GM19452 (cell line): ENCODE results near the gene SPRR3.

Experiments
- ATAC-seq: cut with Tn5 transposase; IDR thresholded peaks from one replicate; pipeline ENCODE4 v1.9.1; 2021; ENCODE audit not compliant: unreplicated experiment

SPRR3 gene

DNA sequence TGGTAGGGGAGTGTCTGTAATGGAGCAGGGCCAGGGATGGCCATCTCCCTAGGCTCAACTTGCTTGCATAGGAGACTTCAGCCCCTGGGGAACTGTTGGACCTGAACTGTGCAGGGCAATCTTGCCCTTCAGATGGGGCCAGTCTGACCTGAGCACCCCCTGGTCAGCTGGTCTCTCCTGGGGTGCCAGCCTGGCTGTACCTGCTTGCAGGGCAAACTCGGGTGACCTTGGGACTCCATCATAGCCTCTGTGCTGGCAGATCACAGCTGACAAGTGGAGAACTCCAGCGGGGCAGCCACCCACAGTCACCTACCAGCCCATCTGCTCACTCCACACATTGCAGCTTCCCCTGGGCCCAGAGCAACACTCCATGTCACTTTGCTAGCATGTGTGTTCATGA, 47.7 kb downstream of the SPRR3 start:
- ATAC-seq, result no peak
